ENCODE measurements around the gene ESYT2. TPM values are rescaled to one million over a fixed set of nuclear protein-coding genes. Genes with fewer than 3 reads are reported as not detected.

ESYT2 gene
- total and polyA plus RNA-seq, 9 of the 15 experiments (the other 6 are each of a cell fraction or from before 2014, with no cell fraction given): 5.8 to 86.9 (median 64.7) TPM

- TF ChIP-seq, protein P1, sequence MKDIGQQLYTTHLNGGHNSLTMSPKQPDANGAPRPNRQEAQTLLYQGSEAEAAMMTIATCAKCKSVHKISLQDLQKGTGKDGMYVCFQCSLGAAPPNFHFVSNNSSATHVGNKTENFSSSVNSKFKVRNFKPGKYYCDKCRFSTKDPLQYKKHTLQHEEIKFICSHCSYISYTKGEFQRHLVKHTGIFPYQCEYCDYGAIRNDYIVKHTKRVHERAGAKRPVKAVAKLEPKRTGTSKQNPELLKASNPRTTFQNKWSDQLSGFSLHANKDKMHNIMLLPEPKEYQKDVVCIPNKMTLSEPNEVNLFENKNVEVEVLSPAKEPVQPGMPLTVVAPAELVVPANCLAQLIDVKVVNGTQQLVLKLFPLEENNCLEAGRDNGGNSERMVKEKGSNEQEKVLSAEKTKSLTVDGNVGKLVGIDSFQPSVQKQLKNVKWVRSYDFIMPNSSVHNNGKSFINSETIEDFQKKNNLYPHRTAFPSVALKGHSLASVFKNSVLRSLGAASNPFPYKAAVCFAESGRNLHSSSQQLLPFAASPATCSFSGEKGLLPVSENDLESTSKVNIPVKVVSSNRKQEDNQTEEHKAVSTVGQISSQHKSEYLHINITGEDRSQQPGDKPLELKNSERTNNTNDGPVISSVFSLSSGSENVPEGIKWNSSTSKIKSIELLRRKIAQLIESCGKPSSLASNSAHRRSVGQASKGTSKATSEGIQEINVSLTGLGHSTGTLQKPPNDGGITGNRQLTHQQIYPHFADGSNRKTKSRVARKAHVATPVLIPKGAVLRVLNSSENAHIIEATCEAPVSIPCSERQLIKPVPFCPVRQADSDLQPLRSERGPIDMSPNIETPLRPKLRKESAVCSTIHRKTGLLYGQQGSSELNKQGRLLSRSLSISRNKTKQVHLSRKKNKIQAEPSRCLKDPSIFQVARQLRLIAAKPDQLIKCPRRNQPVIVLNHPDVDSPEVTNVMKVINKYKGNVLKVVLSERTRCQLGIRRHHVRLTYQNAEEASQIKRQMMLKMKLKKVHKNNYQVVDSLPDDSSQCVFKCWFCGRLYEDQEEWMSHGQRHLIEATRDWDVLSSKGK (CRISPR knock-in tag; IDR thresholded peaks at IDR 0.05): no peak
- TF ChIP-seq FIP1L1 (IDR thresholded peaks at IDR 0.05; ENCODE audit: low read depth, low read length, poor library complexity, severe bottlenecking) (peak; percentile 73), CBFB (CRISPR knock-in tag; IDR thresholded peaks at IDR 0.05) (no peak), IRF9 (tag; IDR thresholded peaks at IDR 0.05) (no peak), ZNF830 (CRISPR knock-in tag; IDR thresholded peaks at IDR 0.05) (no peak), TCFL5 (CRISPR knock-in tag; conservative IDR thresholded peaks at IDR 0.05) (no peak), POLR2AphosphoS5 (IDR thresholded peaks at IDR 0.05; ENCODE audit: control insufficient read depth, insufficient read depth, low read depth, low read length) (no peak), PHB (CRISPR knock-in tag; IDR thresholded peaks at IDR 0.05) (peak; percentile 87; the same call in 1 of the 2 replicates), YY1 (IDR thresholded peaks at IDR 0.05; ENCODE audit: borderline replicate concordance in 1 of 3, control insufficient read depth in 1 of 3, extremely low read depth in 1 of 3, insufficient read depth in 3 of 3, insufficient read length in 1 of 3, insufficient replicate concordance in 2 of 3, low read depth in 1 of 3, low read length in 2 of 3) (peak in 1 of 3 experiments; percentile 1)
- TF ChIP-seq, protein P2, sequence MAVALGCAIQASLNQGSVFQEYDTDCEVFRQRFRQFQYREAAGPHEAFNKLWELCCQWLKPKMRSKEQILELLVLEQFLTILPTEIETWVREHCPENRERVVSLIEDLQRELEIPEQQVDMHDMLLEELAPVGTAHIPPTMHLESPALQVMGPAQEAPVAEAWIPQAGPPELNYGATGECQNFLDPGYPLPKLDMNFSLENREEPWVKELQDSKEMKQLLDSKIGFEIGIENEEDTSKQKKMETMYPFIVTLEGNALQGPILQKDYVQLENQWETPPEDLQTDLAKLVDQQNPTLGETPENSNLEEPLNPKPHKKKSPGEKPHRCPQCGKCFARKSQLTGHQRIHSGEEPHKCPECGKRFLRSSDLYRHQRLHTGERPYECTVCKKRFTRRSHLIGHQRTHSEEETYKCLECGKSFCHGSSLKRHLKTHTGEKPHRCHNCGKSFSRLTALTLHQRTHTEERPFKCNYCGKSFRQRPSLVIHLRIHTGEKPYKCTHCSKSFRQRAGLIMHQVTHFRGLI (CRISPR knock-in tag; IDR thresholded peaks at IDR 0.05): no peak
- TF ChIP-seq, protein P3, sequence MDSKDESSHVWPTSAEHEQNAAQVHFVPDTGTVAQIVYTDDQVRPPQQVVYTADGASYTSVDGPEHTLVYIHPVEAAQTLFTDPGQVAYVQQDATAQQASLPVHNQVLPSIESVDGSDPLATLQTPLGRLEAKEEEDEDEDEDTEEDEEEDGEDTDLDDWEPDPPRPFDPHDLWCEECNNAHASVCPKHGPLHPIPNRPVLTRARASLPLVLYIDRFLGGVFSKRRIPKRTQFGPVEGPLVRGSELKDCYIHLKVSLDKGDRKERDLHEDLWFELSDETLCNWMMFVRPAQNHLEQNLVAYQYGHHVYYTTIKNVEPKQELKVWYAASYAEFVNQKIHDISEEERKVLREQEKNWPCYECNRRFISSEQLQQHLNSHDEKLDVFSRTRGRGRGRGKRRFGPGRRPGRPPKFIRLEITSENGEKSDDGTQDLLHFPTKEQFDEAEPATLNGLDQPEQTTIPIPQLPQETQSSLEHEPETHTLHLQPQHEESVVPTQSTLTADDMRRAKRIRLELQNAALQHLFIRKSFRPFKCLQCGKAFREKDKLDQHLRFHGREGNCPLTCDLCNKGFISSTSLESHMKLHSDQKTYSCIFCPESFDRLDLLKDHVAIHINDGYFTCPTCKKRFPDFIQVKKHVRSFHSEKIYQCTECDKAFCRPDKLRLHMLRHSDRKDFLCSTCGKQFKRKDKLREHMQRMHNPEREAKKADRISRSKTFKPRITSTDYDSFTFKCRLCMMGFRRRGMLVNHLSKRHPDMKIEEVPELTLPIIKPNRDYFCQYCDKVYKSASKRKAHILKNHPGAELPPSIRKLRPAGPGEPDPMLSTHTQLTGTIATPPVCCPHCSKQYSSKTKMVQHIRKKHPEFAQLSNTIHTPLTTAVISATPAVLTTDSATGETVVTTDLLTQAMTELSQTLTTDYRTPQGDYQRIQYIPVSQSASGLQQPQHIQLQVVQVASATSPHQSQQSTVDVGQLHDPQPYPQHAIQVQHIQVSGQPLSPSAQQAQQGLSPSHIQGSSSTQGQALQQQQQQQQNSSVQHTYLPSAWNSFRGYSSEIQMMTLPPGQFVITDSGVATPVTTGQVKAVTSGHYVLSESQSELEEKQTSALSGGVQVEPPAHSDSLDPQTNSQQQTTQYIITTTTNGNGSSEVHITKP (IDR thresholded peaks at IDR 0.05; ENCODE audit: partially characterized antibody): no peak
- TF ChIP-seq, protein P4, sequence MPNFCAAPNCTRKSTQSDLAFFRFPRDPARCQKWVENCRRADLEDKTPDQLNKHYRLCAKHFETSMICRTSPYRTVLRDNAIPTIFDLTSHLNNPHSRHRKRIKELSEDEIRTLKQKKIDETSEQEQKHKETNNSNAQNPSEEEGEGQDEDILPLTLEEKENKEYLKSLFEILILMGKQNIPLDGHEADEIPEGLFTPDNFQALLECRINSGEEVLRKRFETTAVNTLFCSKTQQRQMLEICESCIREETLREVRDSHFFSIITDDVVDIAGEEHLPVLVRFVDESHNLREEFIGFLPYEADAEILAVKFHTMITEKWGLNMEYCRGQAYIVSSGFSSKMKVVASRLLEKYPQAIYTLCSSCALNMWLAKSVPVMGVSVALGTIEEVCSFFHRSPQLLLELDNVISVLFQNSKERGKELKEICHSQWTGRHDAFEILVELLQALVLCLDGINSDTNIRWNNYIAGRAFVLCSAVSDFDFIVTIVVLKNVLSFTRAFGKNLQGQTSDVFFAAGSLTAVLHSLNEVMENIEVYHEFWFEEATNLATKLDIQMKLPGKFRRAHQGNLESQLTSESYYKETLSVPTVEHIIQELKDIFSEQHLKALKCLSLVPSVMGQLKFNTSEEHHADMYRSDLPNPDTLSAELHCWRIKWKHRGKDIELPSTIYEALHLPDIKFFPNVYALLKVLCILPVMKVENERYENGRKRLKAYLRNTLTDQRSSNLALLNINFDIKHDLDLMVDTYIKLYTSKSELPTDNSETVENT (CRISPR knock-in tag; IDR thresholded peaks at IDR 0.05): no peak
These were observed 932 bp downstream of the ESYT2 start (continued) for GRCh38 chr7:158828133-158829020.

Measured in K562 (cell line).